GM12878 (cell line): ENCODE data around the gene GDF15. TPM values are rescaled to one million over a fixed set of nuclear protein-coding genes. Genes with fewer than 3 reads are reported as not detected.

Experiments used
- ATAC-seq: fragments of 200-7000 bp; cut with Tn5 transposase; 3 replicates; pipeline ENCODE4 v1.9.1; 2020; ENCODE audit warnings: mild to moderate bottlenecking, moderate library complexity
- BruUV-seq: library from RNA; stranded (reverse); fragments of 400-500 nt; replicated peaks from 2 replicates; lab custom pipeline; 2021; lab: Mats Ljungman, UMichigan
- CTCF ChIA-PET: fragments of 300-600 bp; sonication (Branson Sonifier 250); formaldehyde crosslinking; extraction: SDS; loops from one replicate; lab custom pipeline; 2021; ENCODE audit warnings: inconsistent platforms; lab: Yijun Ruan, JAX
- POLR2A ChIA-PET: fragments of 350-600 bp; formaldehyde crosslinking; extraction: SDS; loops from one replicate; lab custom pipeline; 2021; ENCODE audit warnings: inconsistent platforms; lab: Charles Lee
- RAD21 ChIA-PET: fragments of 300-600 bp; sonication (Branson Sonifier 250); formaldehyde crosslinking; loops from one replicate; lab custom pipeline; 2023; ENCODE audit warnings: antibody characterized with exemption; ENCODE audit not compliant: unreplicated experiment; lab: Charles Lee
- SMC1A ChIA-PET: fragments of 300-600 bp; sonication (Branson Sonifier 250); formaldehyde crosslinking; loops from one replicate; lab custom pipeline; 2023; ENCODE audit not compliant: unreplicated experiment, uncharacterized antibody; lab: Charles Lee
- DNase-seq: peaks from one replicate; pipeline ENCODE4 v3.0.0-alpha.2; 2011; ENCODE audit warnings: low read depth, low spot score
- FAIRE-seq: peaks from 3 replicates; lab custom pipeline; 2011; peaks lifted over from hg19 to GRCh38; lab: Jason Lieb, UNC
- H2AFZ ChIP-seq: 2 replicates; pipeline ENCODE4 v1.6.0; 2011; ENCODE audit warnings: low read depth, low read length, control low read depth; ENCODE audit not compliant: control insufficient read depth
- H3K27ac ChIP-seq: 2 replicates; pipeline ENCODE4 v1.5.1; 2011; ENCODE audit warnings: control low read depth; ENCODE audit not compliant: control insufficient read depth, insufficient read depth
- H3K27me3 ChIP-seq, 2 experiments: replicated peaks in 1 of 2; 2 replicates each; pipeline versions ENCODE4 v1.6.0 to v1.6.1; 2011; ENCODE audit warnings: low read length in 1 of 2; ENCODE audit not compliant: control insufficient read depth in 2 of 2, insufficient read depth in 2 of 2
- H3K36me3 ChIP-seq, 2 experiments: 2 replicates each; pipeline ENCODE4 v1.5.1; 2011; ENCODE audit warnings: low read length in 1 of 2; ENCODE audit not compliant: control insufficient read depth in 2 of 2, insufficient read depth in 2 of 2
- H3K4me1 ChIP-seq: 2 replicates; pipeline ENCODE4 v1.6.1; 2011; ENCODE audit warnings: mild to moderate bottlenecking, low read length, moderate library complexity, mixed read lengths; ENCODE audit not compliant: control insufficient read depth, insufficient read depth
- H3K4me2 ChIP-seq: 2 replicates; pipeline ENCODE4 v1.6.0; 2011; ENCODE audit warnings: control low read depth; ENCODE audit not compliant: control insufficient read depth, insufficient read depth
- H3K4me3 ChIP-seq: fragments of 200-600 bp; sonication (generic); 2 replicates; pipeline ENCODE4 v1.5.1; 2016
- H3K79me2 ChIP-seq: 2 replicates; pipeline ENCODE4 v1.6.0; 2011; ENCODE audit warnings: low read length; ENCODE audit not compliant: control insufficient read depth, insufficient read depth
- H3K9ac ChIP-seq: 2 replicates; pipeline ENCODE4 v1.8.0; 2011; ENCODE audit warnings: low read length, control low read depth, mixed read lengths; ENCODE audit not compliant: control insufficient read depth, insufficient read depth
- H3K9me3 ChIP-seq: replicated peaks from 3 replicates; pipeline ENCODE4 v1.5.1; 2011; ENCODE audit warnings: mild to moderate bottlenecking, low read length; ENCODE audit not compliant: control insufficient read depth, insufficient read depth
- H4K20me1 ChIP-seq: 2 replicates; pipeline ENCODE4 v1.6.0; 2011; ENCODE audit not compliant: control insufficient read depth, insufficient read depth
- BACH1 ChIP-seq: fragments of 450-650 bp; IDR thresholded peaks from 2 replicates; pipeline ENCODE4 v1.6.1; 2017; ENCODE audit warnings: mild to moderate bottlenecking, borderline replicate concordance
- CEBPB ChIP-seq, 2 experiments: fragments of 150-350 bp in 1 of 2; IDR thresholded peaks; 2 replicates each; pipeline ENCODE4 v1.6.1; 2012 to 2014; ENCODE audit warnings: low read depth in 2 of 2, low read length in 2 of 2, borderline replicate concordance in 1 of 2, inconsistent platforms in 1 of 2
- EGR1 ChIP-seq, 2 experiments: IDR thresholded peaks; 1 replicate in 1 of 2; 2 replicates in 1 of 2; pipeline ENCODE4 v1.6.1; 2011 to 2012; ENCODE audit warnings: low read depth in 2 of 2, low read length in 2 of 2, borderline replicate concordance in 1 of 2, mild to moderate bottlenecking in 1 of 2, moderate library complexity in 1 of 2
- ETV6 ChIP-seq, 2 experiments: fragments of 450-650 bp in 1 of 2; IDR thresholded peaks in 1 of 2; conservative IDR thresholded peaks in 1 of 2; 2 replicates each; pipeline ENCODE4 v1.6.1; 2014; ENCODE audit warnings: antibody characterized with exemption in 1 of 2, borderline replicate concordance in 1 of 2, low read depth in 1 of 2, mild to moderate bottlenecking in 1 of 2, moderate library complexity in 1 of 2
- FOXM1 ChIP-seq: IDR thresholded peaks from 2 replicates; pipeline ENCODE4 v1.6.1; 2012; ENCODE audit warnings: low read depth, mild to moderate bottlenecking, inconsistent platforms, low read length, moderate library complexity
- GATAD2B ChIP-seq: fragments of 450-650 bp; conservative IDR thresholded peaks from 2 replicates; pipeline ENCODE4 v1.6.1; 2017; ENCODE audit warnings: low read depth, mild to moderate bottlenecking, moderate library complexity
- IRF4 ChIP-seq: IDR thresholded peaks from 2 replicates; pipeline ENCODE4 v1.6.1; 2011; ENCODE audit warnings: low read depth, low read length
- KAT2A ChIP-seq: conservative IDR thresholded peaks from 2 replicates; pipeline ENCODE4 v1.6.1; 2011; ENCODE audit warnings: low read depth, low read length; ENCODE audit not compliant: control insufficient read depth
- MTA3 ChIP-seq: IDR thresholded peaks from 2 replicates; pipeline ENCODE4 v1.6.1; 2012; ENCODE audit warnings: low read length, inconsistent platforms, borderline replicate concordance
- POLR2A ChIP-seq: IDR thresholded peaks from 2 replicates; pipeline ENCODE4 v1.6.1; 2011; ENCODE audit warnings: low read depth, mild to moderate bottlenecking, low read length
- RAD51 ChIP-seq: fragments of 450-650 bp; IDR thresholded peaks from 2 replicates; pipeline ENCODE4 v1.6.1; 2016; ENCODE audit warnings: moderate library complexity, mild to moderate bottlenecking, inconsistent platforms
- SMAD1 ChIP-seq: fragments of 450-650 bp; IDR thresholded peaks from 2 replicates; pipeline ENCODE4 v1.6.1; 2018; ENCODE audit warnings: mild to moderate bottlenecking, low read depth; ENCODE audit not compliant: partially characterized antibody
- SUPT20H ChIP-seq: IDR thresholded peaks from 2 replicates; pipeline ENCODE4 v1.6.1; 2011; ENCODE audit warnings: low read depth, mild to moderate bottlenecking, low read length, moderate library complexity, borderline replicate concordance; ENCODE audit not compliant: control insufficient read depth
- YBX1 ChIP-seq: fragments of 450-650 bp; IDR thresholded peaks from 2 replicates; pipeline ENCODE4 v1.6.1; 2016; ENCODE audit warnings: antibody characterized with exemption
- ZNF384 ChIP-seq: IDR thresholded peaks from 2 replicates; pipeline ENCODE4 v1.6.1; 2012; ENCODE audit warnings: low read depth, mild to moderate bottlenecking, low read length, improper control_type of control experiment, borderline replicate concordance
- WGBS: methylation state at CpG from one replicate; pipeline ENCODE4 v1.1.6; 2016; ENCODE audit warnings: low lambda C conversion rate; ENCODE audit not compliant: insufficient replicate concordance, insufficient coverage; ENCODE audit errors: missing lambda C conversion rate; 5-methylcytosine and 5-hydroxymethylcytosine counted together
- in situ Hi-C: fragments of 300-500 bp; cut with MboI; formaldehyde crosslinking; loops from 9 replicates; pipeline ENCODE4 v1.14.3; 2018; ENCODE audit warnings: mixed read lengths
- intact Hi-C: fragments of 100-400 bp; cut with micrococcal nuclease; formaldehyde crosslinking; loops from one replicate; pipeline ENCODE4 v1.14.2; 2022; ENCODE audit not compliant: unreplicated experiment
- polyA plus RNA-seq, 11 experiments: library from polyadenylated mRNA; depleted of rRNA in 4 of 11; unstranded in 6 of 11; stranded (reverse) in 5 of 11; fragments of >200 nt; fragmentation: Nextera tagmentation in 4 of 11; fragmentation: Illumina TruSeq in 1 of 11; extraction: Ambion mirVana in 4 of 11; extraction: Trizol in 1 of 11; gene quantifications; 1 replicate in 1 of 11; 2 replicates in 10 of 11; pipeline versions ENCODE4 v1.2.1 to v1.2.3, GENCODE V29; 2011 to 2016; ENCODE audit warnings: inconsistent platforms in 2 of 11, missing spikeins in 2 of 11, low read depth in 1 of 11
- total RNA-seq, 4 experiments: library from RNA; depleted of rRNA in 3 of 4; stranded (reverse); fragments of >200 nt in 3 of 4; fragmentation: Illumina TruSeq in 1 of 4; extraction: Trizol in 1 of 4; gene quantifications; 2 replicates each; pipeline versions ENCODE4 v1.2.1 to v1.2.3, GENCODE V29; 2013 to 2021
- TF ChIP-seq, protein P1 (sequence below): fragments of 450-650 bp; IDR thresholded peaks from 2 replicates; pipeline ENCODE4 v1.6.1; 2017; ENCODE audit warnings: borderline replicate concordance
- TF ChIP-seq, protein P2 (sequence below): fragments of 450-650 bp; IDR thresholded peaks from 2 replicates; pipeline ENCODE4 v1.6.1; 2017; ENCODE audit warnings: mild to moderate bottlenecking, moderate library complexity
- TF ChIP-seq, protein P3 (sequence below): fragments of 450-650 bp; IDR thresholded peaks from 2 replicates; pipeline ENCODE4 v1.6.1; 2016; ENCODE audit warnings: mild to moderate bottlenecking

The GDF15 gene
- total and polyA plus RNA-seq, 10 of the 15 experiments (the other 5 are each of a cell fraction or from before 2014, with no cell fraction given) = 0.11 to 3.6 (median 1.6) TPM; not detected in 1

DNA sequence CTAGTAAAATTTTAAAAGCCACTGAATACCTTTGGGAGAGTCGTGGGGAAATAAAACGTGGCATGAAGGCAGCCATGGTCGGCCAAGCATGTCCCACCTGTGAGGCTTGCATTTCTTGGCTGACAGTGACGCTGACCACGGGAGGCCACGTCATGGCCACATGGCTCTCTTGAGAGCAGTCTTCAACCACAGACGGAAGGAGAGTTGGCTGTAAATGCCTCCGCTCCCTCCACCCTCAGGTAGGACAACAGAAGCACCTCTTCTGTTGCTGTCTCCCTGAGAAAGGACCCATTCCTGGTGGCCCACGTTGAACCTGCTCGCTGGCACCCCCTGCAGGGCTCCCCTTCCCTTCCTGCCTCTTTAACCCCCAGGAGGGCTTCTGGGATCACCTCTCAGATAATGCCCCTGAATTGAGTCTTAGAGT lies 22.1 kb downstream of the GDF15 start:
- intact Hi-C loops = loop anchor here (1.0 to 2.0 kb wide), 2 partner anchors 20 to 69 kb away; no protein-coding TSS in a partner anchor
- ATAC-seq (peak; percentile 95), DNase-seq (peak; percentile 87), FAIRE-seq (peak; percentile 81)
- no peak overlapping the region for H3K4me3 ChIP-seq
- ChIA-PET SMC1A (interaction anchor here (1.4 kb wide), 1 partner anchor 19 kb away, joined by 3 read pairs; no protein-coding TSS in a partner anchor), CTCF (interaction anchor here (1.2 to 7.7 kb wide), 2 partner anchors 18 to 128 kb away, joined by 4 to 144 read pairs; partner anchors contain the start of gene GDF15), RAD21 (interaction anchor here (2.1 kb wide), 1 partner anchor 59 kb away, joined by 5 read pairs; no protein-coding TSS in a partner anchor), POLR2A (no interaction called here)
- in situ Hi-C loops = loop anchor here (5.0 kb wide), 2 partner anchors 66 to 131 kb away; partner anchors contain the start of gene PGPEP1
- H3K9ac ChIP-seq = peak overlapping the region; percentile 48
- peak overlapping the region; percentile 37 for H3K27ac ChIP-seq
- H3K4me2 ChIP-seq = peak overlapping the region; percentile 67
- H4K20me1 ChIP-seq = no peaks in the 10 kb centered on the region
- no peaks in the 10 kb centered on the region for H3K79me2 ChIP-seq
- H3K9me3 ChIP-seq = no peaks in the 10 kb centered on the region
- H3K36me3 ChIP-seq = no peaks in the 10 kb centered on the region
- no peaks in the 10 kb centered on the region for H3K27me3 ChIP-seq
- BruUV-seq = no TSS peak
- WGBS = 2% methylated on average over 10 of the region's 10 CpGs
- H2AFZ ChIP-seq = peak overlapping the region; percentile 88
- peaks cover 14% of the 10 kb centered on the region for H3K4me1 ChIP-seq
- TF ChIP-seq BACH1 = peak; percentile 60; the same call in 1 of the 2 replicates
- no peak for TF ChIP-seq KAT2A
- peak; percentile 90 for TF ChIP-seq RAD51
- TF ChIP-seq, protein P1, sequence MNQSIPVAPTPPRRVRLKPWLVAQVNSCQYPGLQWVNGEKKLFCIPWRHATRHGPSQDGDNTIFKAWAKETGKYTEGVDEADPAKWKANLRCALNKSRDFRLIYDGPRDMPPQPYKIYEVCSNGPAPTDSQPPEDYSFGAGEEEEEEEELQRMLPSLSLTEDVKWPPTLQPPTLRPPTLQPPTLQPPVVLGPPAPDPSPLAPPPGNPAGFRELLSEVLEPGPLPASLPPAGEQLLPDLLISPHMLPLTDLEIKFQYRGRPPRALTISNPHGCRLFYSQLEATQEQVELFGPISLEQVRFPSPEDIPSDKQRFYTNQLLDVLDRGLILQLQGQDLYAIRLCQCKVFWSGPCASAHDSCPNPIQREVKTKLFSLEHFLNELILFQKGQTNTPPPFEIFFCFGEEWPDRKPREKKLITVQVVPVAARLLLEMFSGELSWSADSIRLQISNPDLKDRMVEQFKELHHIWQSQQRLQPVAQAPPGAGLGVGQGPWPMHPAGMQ = no peak
- TF ChIP-seq ETV6 (conservative IDR thresholded peaks at IDR 0.05 in 1 of 2, IDR thresholded peaks at IDR 0.05 in 1 of 2; ENCODE audit: borderline replicate concordance in 1 of 2, low read depth in 1 of 2) = no peak
- no peak for TF ChIP-seq MTA3
- no peak for TF ChIP-seq GATAD2B
- no peak for TF ChIP-seq ZNF384
- peak; percentile 68 for TF ChIP-seq POLR2A
- no peak for TF ChIP-seq YBX1
- no peak for TF ChIP-seq SMAD1
- TF ChIP-seq, protein P2, sequence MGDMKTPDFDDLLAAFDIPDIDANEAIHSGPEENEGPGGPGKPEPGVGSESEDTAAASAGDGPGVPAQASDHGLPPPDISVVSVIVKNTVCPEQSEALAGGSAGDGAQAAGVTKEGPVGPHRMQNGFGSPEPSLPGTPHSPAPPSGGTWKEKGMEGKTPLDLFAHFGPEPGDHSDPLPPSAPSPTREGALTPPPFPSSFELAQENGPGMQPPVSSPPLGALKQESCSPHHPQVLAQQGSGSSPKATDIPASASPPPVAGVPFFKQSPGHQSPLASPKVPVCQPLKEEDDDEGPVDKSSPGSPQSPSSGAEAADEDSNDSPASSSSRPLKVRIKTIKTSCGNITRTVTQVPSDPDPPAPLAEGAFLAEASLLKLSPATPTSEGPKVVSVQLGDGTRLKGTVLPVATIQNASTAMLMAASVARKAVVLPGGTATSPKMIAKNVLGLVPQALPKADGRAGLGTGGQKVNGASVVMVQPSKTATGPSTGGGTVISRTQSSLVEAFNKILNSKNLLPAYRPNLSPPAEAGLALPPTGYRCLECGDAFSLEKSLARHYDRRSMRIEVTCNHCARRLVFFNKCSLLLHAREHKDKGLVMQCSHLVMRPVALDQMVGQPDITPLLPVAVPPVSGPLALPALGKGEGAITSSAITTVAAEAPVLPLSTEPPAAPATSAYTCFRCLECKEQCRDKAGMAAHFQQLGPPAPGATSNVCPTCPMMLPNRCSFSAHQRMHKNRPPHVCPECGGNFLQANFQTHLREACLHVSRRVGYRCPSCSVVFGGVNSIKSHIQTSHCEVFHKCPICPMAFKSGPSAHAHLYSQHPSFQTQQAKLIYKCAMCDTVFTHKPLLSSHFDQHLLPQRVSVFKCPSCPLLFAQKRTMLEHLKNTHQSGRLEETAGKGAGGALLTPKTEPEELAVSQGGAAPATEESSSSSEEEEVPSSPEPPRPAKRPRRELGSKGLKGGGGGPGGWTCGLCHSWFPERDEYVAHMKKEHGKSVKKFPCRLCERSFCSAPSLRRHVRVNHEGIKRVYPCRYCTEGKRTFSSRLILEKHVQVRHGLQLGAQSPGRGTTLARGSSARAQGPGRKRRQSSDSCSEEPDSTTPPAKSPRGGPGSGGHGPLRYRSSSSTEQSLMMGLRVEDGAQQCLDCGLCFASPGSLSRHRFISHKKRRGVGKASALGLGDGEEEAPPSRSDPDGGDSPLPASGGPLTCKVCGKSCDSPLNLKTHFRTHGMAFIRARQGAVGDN = peak; percentile 94
- TF ChIP-seq, protein P3, sequence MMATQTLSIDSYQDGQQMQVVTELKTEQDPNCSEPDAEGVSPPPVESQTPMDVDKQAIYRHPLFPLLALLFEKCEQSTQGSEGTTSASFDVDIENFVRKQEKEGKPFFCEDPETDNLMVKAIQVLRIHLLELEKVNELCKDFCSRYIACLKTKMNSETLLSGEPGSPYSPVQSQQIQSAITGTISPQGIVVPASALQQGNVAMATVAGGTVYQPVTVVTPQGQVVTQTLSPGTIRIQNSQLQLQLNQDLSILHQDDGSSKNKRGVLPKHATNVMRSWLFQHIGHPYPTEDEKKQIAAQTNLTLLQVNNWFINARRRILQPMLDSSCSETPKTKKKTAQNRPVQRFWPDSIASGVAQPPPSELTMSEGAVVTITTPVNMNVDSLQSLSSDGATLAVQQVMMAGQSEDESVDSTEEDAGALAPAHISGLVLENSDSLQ = peak; percentile 85
- 0 out of 2 replicates have a peak, but pooled peaks have one; percentile 47 for TF ChIP-seq IRF4
- TF ChIP-seq SUPT20H = no peak
- no peak for TF ChIP-seq EGR1 (IDR thresholded peaks at IDR 0.05; ENCODE audit: borderline replicate concordance in 1 of 2, low read depth in 2 of 2, low read length in 2 of 2)
- no peak for TF ChIP-seq FOXM1
- no peak for TF ChIP-seq CEBPB (IDR thresholded peaks at IDR 0.05; ENCODE audit: borderline replicate concordance in 1 of 2, low read depth in 2 of 2, low read length in 2 of 2)
